Measurements from ENCODE around the gene TMEM164.

The TMEM164 gene

DNA sequence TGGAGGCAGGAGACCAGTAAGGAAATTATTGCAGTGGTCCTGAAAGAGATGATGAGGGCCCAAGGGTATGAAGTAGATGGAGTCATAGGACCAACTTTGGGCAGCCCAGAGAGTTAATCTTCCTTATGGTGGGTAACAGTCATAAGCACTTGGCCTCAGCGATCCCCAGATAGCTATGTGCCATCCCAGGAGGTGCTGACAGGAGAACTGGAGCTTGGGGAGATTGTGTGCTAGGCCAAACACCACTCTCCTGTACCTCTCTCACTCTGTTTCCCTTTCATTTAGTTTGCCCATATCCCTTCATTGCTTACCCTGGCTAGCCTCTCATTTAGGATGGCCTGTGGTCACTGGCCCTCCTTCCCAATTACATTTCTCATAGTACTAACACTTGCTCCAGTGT is 60.0 kb downstream of the TMEM164 start:
- in situ Hi-C loops (cut with MboI; ENCODE audit: low sequenced_read_pairs): no loop called here

DNA sequence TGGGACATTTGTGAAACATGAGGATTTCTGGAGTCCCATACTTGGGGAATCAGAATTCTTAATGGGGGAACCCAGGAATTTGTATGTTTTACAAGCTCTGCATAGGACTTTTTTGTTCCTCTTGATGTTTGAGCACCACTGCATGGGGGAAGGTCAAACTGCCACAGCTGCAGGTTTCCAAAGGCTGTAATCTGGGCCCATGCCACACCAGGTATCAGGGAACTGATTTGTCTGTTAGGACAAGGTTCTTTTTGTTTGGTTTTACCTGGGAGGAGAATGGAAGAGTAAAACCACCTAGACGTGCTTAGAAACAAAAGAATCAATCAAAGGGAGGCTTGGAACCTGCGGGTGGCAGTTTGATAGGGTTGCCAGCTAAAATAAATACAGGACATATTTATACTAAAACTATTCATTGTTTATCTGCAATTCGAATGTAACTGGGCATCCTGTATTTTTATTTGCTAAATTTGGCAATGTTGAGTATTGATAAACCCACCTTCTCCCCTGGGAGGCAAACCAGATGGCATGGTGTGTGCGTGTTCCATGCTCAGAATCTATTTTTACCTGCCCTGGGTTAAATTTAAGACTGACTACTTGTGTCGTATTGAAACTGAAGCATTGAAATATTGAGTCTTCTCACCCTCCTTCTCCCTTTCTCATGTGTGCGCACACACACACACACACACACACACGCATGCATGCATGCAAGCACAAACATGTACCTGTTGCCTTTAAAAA is 63.7 kb downstream of the TMEM164 start:
- in situ Hi-C loops (cut with MboI; ENCODE audit: low sequenced_read_pairs): no loop called here

DNA sequence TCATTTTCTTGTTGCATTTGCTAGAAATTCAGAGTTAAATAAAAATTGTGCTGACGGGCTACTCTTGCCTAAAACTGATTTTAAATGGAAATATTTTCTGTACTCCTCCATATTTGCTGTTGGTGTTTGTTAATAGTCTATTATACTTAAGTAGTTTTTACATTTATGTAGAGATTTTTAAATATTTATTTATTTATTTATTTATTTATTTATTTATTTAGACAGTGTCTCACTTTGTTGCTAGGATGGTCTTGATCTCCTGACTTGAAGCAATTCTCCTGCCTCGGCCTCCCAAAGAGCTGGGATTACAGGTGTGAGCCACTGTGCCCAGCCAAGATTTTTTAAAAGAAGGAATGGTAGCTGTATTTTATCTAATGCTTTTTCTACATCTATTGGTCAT is 68.1 kb downstream of the TMEM164 start:
- in situ Hi-C loops (cut with MboI; ENCODE audit: low sequenced_read_pairs): no loop called here

DNA sequence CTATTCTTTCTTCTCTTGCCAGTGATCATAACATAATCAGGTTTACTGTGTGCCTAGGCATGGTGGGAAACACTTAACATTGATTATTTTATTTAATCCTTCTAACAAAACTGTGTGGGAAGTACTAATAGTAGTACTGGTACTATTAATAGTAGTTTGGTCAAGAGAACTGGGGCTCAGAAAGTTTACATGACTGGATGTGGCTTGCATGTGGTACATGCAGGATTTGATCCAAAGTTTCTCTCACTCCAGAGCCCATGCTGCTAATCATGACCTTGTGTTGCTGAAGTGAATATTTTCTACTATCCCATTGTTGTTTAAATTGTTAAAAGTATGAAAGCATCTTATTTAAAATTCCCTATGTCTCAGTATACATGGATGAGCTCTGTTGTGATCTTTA is 78.4 kb downstream of the TMEM164 start:
- in situ Hi-C loops (cut with MboI; ENCODE audit: low sequenced_read_pairs): no loop called here

DNA sequence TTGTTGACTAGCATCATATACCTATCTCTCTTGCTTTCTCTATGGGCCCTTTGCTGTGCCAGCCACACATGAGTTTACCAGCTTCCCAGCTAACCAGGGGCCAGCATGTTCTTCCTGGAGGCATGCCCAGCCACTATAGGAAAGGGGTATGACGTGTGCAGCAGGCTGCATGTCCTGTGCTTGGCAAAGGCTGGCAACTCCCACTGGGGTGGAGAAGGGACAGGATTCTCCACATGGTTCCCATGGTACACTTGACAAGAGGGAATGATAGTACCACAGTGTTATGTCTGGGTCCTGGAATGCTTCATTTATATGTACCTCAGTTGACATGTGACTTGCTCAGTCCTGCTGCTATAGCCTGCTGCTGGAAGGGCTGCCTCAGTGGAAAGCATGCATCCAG is 78.8 kb downstream of the TMEM164 start:
- in situ Hi-C loops (cut with MboI; ENCODE audit: low sequenced_read_pairs): no loop called here

DNA sequence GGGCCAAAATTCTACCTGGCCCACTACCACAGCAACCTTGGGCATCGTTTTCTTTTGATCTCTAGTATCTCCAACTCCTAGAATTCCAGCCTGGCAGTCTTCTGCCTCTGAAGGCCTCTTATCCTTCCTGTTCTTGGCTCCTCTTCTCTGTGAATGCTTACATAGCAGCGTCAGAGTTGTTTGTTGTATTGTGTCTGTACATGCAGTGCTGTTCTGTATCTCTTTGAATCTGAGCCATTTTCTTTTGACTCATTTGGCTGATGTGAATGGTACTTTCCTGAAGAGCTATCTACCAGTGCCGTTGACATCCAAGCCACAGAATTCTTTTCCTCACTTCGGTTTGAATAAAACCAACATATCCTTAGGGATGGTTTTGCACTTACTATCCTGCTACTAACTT is 79.2 kb downstream of the TMEM164 start:
- in situ Hi-C loops (cut with MboI; ENCODE audit: low sequenced_read_pairs): no loop called here

DNA sequence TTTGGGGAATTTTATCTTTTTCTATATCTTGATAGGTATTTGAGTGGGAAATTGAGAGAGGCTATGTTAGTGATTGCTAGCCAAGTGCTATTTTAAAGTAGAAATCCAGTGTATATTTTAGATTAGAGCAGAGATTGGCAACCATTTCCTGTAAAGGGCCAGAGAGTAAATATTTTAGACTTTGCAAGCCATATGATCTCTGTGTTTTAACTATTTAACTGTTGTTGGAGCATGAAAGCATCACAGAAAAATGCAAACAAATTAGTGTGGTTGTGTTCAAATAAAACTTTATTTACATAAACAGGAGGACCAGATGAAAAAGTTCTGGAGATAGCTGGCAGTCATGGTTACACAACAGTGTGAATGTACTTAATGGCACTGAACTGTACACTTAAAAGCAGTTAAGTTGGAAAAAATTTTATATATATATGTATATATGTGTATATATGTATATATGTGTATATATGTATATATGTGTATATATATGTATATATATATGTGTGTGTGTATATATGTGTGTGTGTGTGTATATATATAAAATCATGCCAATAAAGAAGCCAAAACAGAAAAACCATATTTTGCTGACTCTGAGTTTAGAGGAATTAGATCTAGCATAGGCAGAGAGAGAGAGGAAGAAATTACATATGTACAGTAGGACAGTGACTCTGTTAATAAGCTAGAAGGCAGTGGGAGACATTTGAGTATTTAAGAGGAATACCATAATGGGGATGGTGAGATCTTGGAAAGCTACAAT is 83.4 kb downstream of the TMEM164 start:
- in situ Hi-C loops (cut with MboI; ENCODE audit: low sequenced_read_pairs): no loop called here

DNA sequence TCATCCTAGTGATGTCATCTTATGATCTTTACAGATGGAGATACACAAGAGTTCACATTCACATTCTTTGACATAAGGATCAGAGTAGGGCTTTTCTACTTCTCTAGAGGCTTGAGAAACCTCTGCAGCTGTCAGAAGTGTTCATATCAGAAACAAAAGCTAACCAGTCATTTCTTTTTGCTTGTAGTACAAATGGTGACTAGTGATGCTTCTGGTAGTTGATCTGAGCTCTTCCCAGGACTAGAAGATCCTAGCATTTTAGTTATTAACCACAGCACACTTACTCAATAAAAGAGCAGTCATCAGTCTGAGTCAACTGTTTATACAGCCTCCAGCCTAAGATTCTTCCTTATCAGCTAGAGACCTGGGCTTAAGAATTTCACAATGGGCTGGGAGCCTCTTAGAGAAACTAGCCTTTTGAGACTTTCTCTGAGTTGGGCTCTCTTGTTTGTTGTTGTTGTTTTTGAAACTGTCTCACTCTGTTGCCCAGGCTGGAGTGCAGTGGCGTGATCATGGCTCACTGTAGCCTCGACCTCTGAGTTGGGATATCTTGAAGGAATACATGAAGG is 84.1 kb downstream of the TMEM164 start:
- in situ Hi-C loops (cut with MboI; ENCODE audit: low sequenced_read_pairs): no loop called here

DNA sequence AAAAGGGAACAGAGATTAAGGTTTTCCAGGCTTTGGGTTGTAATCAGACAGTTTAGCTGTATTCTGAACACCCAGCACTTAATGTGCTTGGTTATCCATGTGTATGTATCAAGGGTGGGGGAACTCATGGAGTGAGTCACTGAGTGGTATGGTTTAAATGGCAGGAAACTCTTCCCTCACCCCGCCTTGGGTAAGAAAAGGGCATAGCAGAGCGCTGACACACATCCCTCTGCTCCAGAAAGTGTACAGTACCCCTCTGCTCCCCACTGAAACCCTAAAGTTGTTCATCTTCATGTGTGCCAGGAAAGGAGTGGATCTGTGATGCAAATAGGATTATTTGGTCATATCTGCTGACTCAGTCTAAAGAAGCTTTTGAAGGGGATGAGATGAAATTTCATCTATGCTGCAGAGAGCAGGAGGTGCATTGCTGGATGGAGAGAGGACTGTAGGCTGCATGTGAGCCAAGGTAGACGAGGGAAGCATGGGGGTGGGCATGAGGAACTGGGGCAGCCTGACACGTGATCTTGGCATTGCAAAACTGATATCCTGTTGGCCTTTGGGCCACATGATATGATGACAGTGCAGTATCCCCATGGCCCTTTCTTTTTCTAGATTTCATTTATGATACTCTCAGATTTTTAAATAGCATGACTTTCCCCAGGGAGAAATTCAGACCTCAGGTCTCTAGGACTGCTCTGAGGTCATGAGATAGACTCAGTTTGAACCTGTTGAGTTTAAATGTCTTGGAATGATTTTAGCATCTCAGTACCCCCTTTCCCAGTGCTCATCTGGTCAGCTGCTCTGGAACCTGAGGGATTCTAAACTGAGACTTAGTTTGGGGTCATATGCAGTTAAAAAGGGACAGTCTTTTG is 84.8 kb downstream of the TMEM164 start:
- in situ Hi-C loops (cut with MboI; ENCODE audit: low sequenced_read_pairs): no loop called here

DNA sequence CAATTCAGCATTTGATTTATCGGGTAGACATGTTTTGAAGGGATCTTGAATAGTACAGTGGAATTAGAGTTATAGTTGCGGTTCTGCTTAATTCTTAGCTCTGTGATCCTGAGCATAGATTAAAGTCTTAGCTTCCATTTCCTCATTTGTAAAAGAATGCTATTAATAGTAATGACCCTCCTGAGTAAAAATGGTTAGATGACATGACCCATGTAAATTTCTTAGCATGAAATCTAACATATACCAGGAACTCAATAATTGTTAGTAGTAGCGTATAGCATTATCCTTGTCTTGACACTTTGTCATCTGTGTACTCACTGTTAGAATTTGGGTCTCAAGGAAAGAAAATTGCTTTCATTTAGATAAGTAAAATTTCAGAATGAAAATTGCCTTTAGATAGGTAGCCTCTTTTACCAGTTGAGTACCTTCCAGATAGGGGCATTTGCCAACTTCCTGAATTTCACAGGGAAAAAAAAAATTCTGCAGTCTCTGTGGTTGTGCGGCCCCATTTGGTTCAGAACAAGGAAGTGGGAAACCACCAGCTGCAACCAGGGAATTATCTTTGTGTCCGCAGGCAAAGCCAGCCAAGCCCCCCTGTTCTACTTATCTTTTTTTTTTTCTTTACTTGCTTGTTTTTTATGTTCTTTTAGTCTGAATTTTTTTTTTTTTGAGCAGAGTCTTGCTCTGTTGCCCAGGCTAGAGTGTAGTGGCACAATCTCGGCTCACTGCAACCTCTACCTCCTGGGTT is 86.9 kb downstream of the TMEM164 start:
- in situ Hi-C loops (cut with MboI; ENCODE audit: low sequenced_read_pairs): no loop called here

DNA sequence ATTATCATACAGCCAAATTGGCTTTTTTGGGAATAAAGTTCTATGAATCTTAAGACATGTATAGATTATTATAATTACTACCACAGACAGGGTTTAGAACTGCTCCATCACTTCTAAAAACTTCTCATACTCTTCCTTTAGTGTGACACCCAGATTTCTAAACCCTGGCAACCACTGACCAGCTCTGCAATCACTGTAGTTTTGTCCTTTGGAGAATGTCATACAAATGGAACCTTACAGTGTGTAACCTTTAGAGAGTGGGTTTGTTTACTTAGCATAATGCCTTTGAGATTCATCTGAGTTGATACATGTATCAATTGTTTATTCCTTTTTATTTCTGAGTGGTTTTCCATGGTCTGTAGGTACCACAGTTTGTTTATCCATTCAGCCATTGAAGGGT is 95.0 kb downstream of the TMEM164 start:
- in situ Hi-C loops (cut with MboI; ENCODE audit: low sequenced_read_pairs): no loop called here

DNA sequence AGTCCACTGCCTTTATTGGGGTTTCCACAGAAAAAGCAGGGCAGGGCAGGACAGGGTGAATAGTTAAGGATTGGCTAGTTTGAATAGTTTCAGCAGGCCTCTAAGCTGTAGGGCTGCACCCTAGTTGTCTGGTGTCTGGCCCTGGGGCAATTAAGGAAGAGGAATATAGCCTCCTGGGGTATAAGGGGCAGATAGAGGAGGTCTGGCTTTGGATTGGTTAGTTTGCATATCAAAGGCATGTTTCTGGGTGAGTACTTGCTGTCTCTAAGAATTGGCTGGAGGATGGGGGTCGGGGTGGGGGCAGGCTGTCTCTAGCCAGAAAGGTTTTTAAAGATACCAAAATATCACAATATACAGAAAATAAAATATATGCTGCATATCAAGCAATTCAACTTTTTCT is 100.4 kb downstream of the TMEM164 start:
- in situ Hi-C loops (cut with MboI; ENCODE audit: low sequenced_read_pairs): no loop called here

DNA sequence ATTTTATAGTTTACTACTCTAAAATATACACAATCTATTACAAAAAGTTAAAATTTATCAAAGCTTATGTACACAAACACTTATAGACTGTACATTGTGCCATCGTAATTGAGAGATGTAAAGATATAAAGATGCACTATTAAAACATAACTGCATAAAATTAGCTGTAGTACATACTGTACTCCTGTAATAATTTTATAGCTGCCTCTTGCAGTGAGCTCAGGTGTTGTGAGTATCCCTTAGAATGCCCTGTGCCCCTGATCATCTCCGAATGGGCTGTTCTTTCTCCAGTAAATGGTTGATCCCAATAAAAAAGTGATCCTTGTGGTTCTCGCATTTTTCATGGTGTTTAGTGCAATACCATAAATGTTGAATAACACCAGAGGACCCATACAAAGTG is 101.2 kb downstream of the TMEM164 start:
- in situ Hi-C loops (cut with MboI; ENCODE audit: low sequenced_read_pairs): no loop called here

DNA sequence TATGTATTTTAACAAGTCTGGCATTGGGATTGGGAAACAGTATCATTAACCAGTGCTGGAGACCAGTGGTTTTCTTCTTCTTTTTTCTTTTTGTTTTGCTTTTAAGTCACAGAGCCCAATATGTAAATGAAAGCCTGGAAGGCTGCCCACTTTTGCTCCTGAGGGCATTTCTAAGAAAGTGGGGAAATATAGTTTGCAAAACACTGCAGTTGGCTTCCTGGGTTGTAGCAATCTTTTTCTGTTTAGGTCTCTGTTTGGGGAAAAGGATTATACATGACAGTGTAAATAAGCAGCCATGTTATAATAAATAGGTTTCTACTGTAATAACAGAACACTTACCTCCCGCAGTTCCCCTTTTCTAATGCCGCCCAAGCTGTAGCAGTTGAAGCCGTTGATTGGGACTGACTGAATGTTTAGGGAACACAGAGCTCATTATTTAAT is 105.5 kb downstream of the TMEM164 start:
- in situ Hi-C loops (cut with MboI; ENCODE audit: low sequenced_read_pairs): no loop called here

DNA sequence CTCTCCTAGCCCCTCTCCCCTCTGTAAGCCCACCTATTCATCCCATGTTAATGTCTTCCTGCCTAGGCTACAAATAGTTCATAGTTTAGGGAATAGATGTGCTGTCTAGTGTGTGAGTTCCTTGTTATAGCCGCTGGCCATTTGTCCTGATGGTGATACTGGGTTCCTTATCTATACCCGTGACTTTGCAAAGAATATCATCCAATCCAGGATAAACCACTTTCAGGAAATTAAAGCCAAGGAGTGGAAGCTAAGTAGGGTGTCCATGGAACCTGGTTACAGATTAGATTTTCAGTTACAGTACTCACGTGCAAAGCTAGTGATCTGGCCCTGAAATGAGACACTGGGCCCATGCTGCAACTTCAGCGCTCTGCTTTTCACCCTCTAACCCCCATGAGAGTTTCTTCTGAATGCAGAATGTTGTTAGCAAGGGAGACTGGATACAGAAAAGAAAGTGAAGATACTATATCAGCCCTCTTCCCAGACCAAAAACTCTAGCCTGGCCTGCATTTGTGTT is 111.4 kb downstream of the TMEM164 start:
- in situ Hi-C loops (cut with MboI; ENCODE audit: low sequenced_read_pairs): no loop called here

DNA sequence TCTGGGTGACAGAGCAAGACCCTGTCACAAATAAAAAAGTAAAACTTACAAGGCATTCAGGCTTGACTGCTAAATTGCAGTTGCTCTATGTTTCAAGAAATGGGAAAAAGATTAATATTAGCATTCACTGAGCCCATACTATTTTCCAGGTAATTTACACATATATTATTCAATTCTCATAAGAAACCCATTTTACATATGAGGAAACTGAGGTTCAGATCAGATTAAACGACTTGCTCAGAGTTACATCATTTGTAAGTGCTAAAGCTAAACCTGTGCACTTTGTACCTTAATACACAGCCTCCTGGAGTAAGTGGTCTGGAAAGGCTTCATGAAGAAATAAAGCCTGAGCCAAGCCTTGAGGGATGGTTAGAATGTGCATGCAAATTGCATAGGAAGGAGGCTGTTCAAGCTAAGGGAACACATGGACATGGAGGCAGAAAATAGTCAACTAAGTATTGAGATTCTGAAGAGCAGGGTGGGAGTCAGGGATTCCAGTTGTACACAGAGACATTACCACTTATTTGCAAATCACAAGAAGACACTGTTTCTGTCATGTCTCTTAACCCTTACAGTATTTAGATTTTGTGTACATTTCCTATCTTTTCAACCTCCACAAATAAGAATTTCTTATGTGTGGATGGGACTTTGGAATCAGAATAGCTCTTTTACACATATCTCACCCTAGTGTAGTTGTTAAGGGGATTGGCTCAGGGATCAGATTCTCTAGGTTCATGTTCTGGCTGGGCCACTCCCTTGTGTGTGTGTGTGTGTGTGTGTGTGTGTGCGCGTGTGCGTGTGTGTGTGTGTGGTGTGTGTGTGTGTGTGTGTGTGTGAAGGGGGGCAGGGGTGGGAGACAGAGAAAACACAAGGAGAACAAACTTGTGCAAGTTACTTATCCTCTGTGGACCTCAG is 113.4 kb downstream of the TMEM164 start:
- in situ Hi-C loops (cut with MboI; ENCODE audit: low sequenced_read_pairs): no loop called here

DNA sequence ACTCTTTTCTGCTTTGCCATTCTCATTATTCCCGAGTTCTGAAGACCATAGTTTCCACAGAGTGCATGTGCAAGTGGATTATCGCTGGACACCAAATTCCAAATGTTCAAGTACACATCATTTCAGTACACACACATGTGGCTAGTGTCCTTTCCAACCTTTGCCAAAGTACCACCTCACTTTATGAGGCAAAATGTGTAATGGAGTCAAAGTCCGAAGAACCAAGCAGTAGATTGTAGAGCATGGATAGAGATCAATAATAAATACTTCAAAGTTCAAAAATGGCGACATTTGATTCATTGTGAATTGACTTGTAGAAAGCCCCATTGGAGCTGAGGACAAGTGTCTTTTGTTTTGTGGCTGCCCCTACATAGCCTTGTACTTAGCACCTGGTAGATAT is 115.6 kb downstream of the TMEM164 start:
- in situ Hi-C loops (cut with MboI; ENCODE audit: low sequenced_read_pairs): no loop called here

DNA sequence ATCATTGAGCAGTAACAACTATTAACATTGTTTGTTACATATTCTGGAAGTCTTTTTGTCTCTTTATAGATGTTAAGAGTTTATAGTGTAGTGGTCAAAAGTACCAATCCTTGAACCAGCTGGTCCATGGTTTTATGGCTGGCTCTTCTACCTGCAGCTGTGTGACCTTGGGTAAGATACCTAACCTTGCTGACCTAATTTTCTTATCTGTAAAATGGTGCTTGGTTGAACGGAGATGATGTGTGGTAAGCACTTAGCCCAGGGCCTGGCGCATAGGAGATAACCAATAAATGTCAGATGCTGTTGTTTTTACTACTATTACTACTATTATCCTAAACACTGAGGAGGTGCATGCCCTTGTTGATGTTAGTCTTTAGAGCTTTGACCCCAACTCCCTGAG is 116.6 kb downstream of the TMEM164 start:
- in situ Hi-C loops (cut with MboI; ENCODE audit: low sequenced_read_pairs): no loop called here

DNA sequence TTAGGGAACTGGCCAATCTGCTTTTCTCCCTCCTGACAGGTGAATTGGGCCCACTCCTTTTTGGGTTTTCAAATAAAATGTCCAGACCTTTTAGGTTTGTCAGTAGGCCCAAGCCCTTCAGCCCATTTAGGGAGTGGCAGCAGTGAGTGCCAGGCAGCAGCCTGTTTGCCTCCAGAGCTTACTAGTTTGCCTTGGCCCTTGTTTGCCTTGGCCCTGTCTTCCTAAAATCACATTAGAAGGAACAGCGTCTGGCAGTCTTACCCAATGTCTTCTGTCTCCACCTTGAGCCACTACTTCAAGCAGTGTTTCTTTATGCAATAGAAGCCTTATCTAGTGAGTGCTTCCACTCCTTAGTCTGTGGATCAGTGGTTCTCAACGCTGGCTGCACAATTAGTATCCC is 117.1 kb downstream of the TMEM164 start:
- in situ Hi-C loops (cut with MboI; ENCODE audit: low sequenced_read_pairs): no loop called here

All from HL-60/S4 (cell line).